ENCODE measurements around the gene RPP30. TPM values are rescaled to one million over a fixed set of nuclear protein-coding genes. Genes with fewer than 3 reads are reported as not detected.

Gene RPP30
- total and polyA plus RNA-seq, 2 of the 13 experiments (the other 11 are each of a cell fraction or from before 2014, with no cell fraction given): 27.1 to 65.0 TPM

DNA sequence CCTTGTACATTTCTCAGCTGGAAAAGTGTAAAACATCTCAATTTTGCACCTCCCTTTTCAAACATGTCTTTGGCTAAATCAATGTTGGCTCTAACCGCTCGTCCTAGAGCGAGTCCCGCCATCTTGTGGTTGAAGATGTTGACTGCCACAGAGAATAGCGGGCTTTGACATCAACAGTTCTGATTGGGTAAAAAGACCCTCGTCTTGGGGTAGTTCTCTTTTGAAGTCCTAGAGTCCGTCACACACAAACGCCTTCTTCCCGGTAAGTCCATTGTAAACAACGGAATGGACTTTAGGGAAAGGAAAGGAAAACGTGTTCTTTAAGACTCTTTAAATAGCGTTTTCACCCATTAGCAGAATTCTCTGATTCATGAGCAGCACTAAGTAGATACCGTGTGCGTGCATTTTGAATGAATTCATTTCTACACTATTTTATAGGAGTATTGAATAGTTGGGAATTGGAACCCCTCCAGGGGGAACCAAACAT, 452 bp upstream of the RPP30 start:
- intact Hi-C loops (cut with micrococcal nuclease; ENCODE audit: unreplicated experiment): loop anchor here (2.0 kb wide), 1 partner anchor 121 kb away; no protein-coding TSS in a partner anchor
- TF ChIP-seq ZNF335 (CRISPR knock-in tag; IDR thresholded peaks at IDR 0.05) (0 out of 2 replicates have a peak, but pooled peaks have one; percentile 10), SATB2 (CRISPR knock-in tag; IDR thresholded peaks at IDR 0.05) (no peak), ZNF781 (CRISPR knock-in tag; IDR thresholded peaks at IDR 0.05; ENCODE audit: borderline replicate concordance, not compliant biosample characterization) (no peak), MED1 (CRISPR knock-in tag; IDR thresholded peaks at IDR 0.05) (no peak), GLI4 (CRISPR knock-in tag; IDR thresholded peaks at IDR 0.05; ENCODE audit: borderline replicate concordance) (peak; percentile 60; the same call in 1 of the 2 replicates), GTF2F1 (IDR thresholded peaks at IDR 0.05; ENCODE audit: low read length) (no peak), ZBTB21 (CRISPR knock-in tag; IDR thresholded peaks at IDR 0.05) (no peak), ZSCAN30 (CRISPR knock-in tag; IDR thresholded peaks at IDR 0.05) (peak; percentile 43; the same call in 1 of the 2 replicates), PTBP1 (IDR thresholded peaks at IDR 0.05; ENCODE audit: low read depth, low read length, poor library complexity, severe bottlenecking) (no peak), PPARG (CRISPR knock-in tag; conservative IDR thresholded peaks at IDR 0.05) (no peak), MLLT10 (CRISPR knock-in tag; IDR thresholded peaks at IDR 0.05) (no peak), ATF7 (IDR thresholded peaks at IDR 0.05) (no peak), ATF7 (CRISPR knock-in tag; IDR thresholded peaks at IDR 0.05) (no peak)
- TF ChIP-seq, protein P1, sequence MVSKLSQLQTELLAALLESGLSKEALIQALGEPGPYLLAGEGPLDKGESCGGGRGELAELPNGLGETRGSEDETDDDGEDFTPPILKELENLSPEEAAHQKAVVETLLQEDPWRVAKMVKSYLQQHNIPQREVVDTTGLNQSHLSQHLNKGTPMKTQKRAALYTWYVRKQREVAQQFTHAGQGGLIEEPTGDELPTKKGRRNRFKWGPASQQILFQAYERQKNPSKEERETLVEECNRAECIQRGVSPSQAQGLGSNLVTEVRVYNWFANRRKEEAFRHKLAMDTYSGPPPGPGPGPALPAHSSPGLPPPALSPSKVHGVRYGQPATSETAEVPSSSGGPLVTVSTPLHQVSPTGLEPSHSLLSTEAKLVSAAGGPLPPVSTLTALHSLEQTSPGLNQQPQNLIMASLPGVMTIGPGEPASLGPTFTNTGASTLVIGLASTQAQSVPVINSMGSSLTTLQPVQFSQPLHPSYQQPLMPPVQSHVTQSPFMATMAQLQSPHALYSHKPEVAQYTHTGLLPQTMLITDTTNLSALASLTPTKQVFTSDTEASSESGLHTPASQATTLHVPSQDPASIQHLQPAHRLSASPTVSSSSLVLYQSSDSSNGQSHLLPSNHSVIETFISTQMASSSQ (IDR thresholded peaks at IDR 0.05; ENCODE audit: low read depth): no peak
- TF ChIP-seq, protein P1 (CRISPR knock-in tag; IDR thresholded peaks at IDR 0.05; ENCODE audit: borderline replicate concordance): no peak
- TF ChIP-seq, protein P2, sequence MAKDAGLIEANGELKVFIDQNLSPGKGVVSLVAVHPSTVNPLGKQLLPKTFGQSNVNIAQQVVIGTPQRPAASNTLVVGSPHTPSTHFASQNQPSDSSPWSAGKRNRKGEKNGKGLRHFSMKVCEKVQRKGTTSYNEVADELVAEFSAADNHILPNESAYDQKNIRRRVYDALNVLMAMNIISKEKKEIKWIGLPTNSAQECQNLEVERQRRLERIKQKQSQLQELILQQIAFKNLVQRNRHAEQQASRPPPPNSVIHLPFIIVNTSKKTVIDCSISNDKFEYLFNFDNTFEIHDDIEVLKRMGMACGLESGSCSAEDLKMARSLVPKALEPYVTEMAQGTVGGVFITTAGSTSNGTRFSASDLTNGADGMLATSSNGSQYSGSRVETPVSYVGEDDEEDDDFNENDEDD (CRISPR knock-in tag; IDR thresholded peaks at IDR 0.05; ENCODE audit: borderline replicate concordance): no peak
- TF ChIP-seq, protein P3, sequence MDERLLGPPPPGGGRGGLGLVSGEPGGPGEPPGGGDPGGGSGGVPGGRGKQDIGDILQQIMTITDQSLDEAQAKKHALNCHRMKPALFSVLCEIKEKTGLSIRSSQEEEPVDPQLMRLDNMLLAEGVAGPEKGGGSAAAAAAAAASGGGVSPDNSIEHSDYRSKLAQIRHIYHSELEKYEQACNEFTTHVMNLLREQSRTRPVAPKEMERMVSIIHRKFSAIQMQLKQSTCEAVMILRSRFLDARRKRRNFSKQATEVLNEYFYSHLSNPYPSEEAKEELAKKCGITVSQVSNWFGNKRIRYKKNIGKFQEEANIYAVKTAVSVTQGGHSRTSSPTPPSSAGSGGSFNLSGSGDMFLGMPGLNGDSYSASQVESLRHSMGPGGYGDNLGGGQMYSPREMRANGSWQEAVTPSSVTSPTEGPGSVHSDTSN (CRISPR knock-in tag; IDR thresholded peaks at IDR 0.05): no peak
- TF ChIP-seq, protein P4, sequence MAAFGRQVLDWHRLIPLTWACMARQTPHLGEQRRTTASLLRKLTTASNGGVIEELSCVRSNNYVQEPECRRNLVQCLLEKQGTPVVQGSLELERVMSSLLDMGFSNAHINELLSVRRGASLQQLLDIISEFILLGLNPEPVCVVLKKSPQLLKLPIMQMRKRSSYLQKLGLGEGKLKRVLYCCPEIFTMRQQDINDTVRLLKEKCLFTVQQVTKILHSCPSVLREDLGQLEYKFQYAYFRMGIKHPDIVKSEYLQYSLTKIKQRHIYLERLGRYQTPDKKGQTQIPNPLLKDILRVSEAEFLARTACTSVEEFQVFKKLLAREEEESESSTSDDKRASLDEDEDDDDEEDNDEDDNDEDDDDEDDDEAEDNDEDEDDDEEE (CRISPR knock-in tag; IDR thresholded peaks at IDR 0.05): no peak

More for the DNA sequence above, 452 bp upstream of the RPP30 start:
- peak overlapping the region; percentile 85 for H3K4me2 ChIP-seq (ENCODE audit: low read depth, low read length)
- H3K79me2 ChIP-seq (ENCODE audit: insufficient read depth, low read length): peaks cover 25% of the 10 kb centered on the region
- FAIRE-seq (peak; percentile 66), ATAC-seq (peak; percentile 75), DNase-seq (ENCODE audit: low spot score) (peak; percentile 64)
- ChIA-PET CTCF (ENCODE audit: low intra/inter-chr PET ratio, low total read pairs) (interaction anchor here (1.5 kb wide), 1 partner anchor 120 kb away, joined by 5 read pairs; no protein-coding TSS in a partner anchor), POLR2A (interaction anchor here (1.5 kb wide), 1 partner anchor 15 kb away, joined by 3 read pairs; no protein-coding TSS in a partner anchor)
- peaks cover 13% of the 10 kb centered on the region for H3K9me3 ChIP-seq (ENCODE audit: low read length)
- peak overlapping the region; percentile 75 for H2AFZ ChIP-seq (ENCODE audit: low read length)
- H4K20me1 ChIP-seq (ENCODE audit: insufficient read depth, low read length): no peaks in the 10 kb centered on the region
- WGBS (ENCODE audit: low lambda C conversion rate): 11% methylated on average over 14 of the region's 14 CpGs
- peak overlapping the region; percentile 83 for H3K9ac ChIP-seq (ENCODE audit: insufficient read depth, low read depth, low read length)
- BruUV-seq (replicated peaks): no TSS peak
- H3K4me3 ChIP-seq (replicated peaks in 1 of 3; ENCODE audit: insufficient read depth in 1 of 3, low read depth in 2 of 3, low read length in 3 of 3): peak overlapping the region; percentile 86 to 93 (median 86)
- in situ Hi-C loops (cut with HindIII; ENCODE audit: extremely low pct_ligation_motif_present, low pct_unique_long_range_greater_than_20kb): no loop called here
- peaks cover 28% of the 10 kb centered on the region for H3K4me1 ChIP-seq (ENCODE audit: insufficient read depth, low read length)
- no peak overlapping the region for H3K27ac ChIP-seq (ENCODE audit: extremely low read length, insufficient read depth, low read length)
- peaks cover 0 to 10% of the 10 kb centered on the region in 2 experiments; a peak in 3 of 5 replicates for H3K36me3 ChIP-seq (replicated peaks in 1 of 2; ENCODE audit: control insufficient read depth in 1 of 2, insufficient read depth in 2 of 2, low read length in 2 of 2)
- no peaks in the 10 kb centered on the region; a peak in 1 of 5 replicates for H3K27me3 ChIP-seq (ENCODE audit: control insufficient read depth in 1 of 2, insufficient read depth in 2 of 2, low read length in 2 of 2)

Data from HepG2 (cell line).